HPDE6-E6E7 (cell line): ENCODE measurements around the gene C19orf81.
"Not testable (repeated sequence)": the region's sequence is repeated elsewhere in the genome, so short reads cannot be mapped to it uniquely, and the experiment has no call there.

ENCODE experiments used
- DNase-seq: peaks from one replicate; pipeline ENCODE4 v3.0.0; 2011; ENCODE audit warnings: missing footprints; ENCODE audit errors: extremely low spot score

Gene C19orf81

DNA sequence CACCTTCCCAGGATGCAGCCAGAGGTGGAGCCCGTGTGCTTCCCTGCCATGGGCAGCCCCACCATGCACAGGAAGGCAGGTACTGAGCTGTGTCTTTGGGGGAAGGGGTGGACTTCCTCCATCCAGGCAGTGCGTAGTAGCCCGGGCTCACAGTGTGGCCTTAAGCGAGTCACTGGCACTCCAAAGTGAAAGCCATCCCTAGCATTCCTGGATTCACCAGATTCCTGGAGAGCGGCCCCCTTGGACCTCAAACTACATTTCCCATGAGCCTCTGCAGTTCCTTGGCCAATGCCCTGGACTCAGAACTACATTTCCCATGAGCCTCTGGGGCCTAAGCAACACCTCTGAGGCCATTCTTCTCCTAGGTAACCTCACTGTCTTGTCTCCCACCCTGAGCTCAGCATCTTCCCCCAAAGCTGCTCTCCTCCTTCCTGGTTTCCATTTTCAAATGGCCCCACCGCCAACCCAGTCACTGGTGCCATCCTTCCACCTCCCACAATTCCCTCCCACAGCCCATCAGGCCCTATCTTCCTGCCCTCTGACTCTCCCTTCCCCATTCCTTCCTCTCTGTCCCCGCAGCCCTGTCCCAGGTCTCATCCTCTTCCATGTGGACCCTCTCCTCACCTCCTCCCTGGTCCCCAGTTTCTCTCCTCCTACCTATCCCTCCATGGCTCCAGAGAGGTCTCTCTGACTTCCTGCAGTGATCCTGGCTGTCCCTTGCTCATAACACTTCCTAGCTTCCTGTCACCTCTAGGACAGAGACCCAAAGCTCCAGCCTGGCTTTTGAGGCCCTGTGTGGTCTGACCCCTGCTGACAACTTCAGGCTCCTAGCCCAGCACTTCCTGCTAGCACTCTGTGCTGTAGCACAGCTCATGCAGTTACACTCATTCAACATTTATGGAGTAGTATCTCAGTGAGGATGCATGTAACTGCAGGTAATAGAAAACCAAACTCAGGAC is at the start of gene C19orf81:
C19orf81 (plus strand) TSS at position 13 of the 959 bp plus-strand sequence; CDS start at position 13, 0 bp downstream.
- no peak for DNase-seq

DNA sequence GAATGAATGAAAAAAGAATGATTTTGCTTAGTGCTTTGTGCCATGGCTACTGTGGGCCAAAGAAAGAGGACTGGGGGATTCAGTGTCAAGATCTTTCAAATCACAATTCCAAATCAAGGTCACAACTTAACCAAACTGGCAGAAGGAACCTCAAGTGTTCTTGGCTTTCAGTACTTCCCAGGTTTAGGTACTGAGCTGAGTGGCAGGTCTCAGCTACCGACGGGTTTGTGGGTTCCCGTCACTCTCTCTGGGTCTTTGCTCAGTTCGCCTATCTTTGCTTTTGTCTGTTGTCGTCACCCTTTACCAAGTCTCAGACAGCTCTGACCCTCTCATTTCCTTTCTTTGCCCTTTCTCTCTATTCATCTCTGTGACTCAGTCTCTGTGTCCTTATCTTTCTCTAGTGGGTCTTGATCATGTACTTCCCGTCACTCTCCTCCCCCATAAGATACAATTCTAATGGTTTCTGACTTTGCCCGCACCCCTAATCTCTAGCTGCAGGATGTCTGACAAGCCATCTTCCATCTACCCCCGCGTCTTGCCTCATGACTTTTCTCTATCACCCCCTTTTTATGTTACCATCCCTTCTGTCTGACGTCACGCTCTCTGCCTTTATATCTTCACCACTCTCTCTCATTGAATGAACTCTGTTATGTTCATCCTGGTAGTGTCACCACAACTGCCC is 47.7 kb upstream of the C19orf81 start:
- no peak for DNase-seq

DNA sequence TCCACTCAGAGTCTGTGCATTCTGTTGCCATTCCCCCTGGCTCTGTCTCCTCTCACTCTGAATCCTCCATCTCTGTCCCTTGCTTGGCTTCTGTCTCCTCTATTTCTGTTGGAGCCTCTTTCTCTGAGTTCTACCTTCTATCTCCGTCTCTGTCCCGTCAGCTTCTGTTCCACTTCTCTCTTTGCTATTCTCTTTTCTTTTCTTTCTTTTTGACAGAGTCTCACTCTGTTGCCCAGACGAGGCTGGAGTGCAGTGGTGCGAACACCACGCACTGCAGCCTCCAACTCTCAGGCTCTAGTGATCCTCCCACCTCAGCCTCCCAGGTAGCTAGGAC is 47.2 kb upstream of the C19orf81 start:
- no peak for DNase-seq

DNA sequence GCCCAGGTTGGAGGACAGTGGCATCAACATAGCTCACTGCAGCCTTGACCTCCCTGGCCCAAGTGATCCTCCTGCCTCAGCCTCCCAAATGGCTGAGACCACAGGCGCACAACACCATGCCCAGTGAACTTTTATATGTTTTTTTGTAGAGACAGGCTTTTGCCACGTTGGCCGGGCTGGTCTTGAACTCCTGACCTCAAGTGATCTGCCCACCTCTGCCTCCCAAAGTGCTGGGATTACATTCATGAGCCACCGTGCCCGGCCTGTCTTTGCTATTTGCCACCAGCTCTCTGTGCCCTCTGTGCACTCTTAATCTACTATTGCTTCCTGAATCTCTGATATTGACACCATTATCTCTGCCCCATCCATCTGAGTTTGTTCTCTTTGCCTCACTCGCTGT is 46.7 kb upstream of the C19orf81 start:
- DNase-seq, result no peak

DNA sequence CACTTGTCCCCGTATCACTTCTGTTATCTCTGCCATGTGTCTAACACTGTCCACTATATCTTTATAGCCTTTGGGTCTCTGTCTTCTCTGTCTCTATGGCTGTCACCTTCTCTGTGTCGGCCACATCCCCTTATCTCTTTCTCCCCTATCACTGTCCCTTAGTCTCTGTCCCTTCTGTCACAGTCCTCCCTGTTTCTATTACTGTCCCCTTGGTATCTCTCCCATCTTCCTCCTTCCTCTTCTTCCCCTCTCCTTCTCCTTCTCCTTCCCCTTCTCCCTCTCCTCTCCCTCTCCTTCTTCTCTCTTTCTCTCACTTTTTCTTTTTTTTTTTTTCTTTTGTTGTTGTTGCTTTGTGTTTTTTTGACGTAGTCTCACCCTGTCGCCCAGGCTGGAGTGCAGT is 46.3 kb upstream of the C19orf81 start:
- DNase-seq, result no peak

DNA sequence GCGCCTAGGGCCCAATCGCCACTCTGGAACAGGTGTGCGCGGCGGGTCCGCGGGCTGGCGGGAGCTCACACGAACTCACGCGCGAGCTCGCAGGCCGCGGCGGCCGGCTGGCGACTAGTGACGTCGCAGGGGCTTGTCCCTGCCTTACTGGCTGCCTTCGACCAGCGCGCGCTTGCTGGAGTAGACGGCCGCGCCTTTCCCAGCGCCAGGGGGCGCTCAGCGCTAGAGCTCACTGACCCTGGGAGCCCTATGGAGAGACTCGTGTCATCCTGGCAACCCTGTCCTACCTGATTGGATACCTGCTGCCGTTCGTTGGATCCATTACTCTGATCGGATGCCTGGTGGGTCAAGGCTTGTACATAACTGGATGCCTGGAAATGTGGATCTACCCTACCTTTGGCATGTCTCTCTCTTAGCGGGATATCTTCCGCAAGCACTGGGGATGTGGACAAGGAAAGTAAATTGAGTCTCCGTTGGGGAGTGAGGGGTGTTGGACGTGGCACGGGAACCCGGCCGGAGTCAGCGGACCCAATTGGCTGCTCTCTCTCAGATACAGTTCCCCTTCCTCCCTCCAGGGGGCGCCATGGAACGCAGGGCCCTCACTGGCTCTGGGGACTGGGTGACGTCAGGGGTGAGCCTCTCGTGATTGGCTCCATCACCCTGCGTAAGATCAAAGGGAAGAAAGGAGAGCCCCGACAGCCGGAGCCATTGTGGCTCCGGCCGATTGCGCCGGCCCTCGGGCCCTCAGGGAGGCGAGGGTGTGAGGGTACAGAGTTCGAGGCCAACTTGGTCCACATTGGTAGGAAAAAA is 44.8 kb upstream of the C19orf81 start:
- not testable (repeated sequence) for DNase-seq

DNA sequence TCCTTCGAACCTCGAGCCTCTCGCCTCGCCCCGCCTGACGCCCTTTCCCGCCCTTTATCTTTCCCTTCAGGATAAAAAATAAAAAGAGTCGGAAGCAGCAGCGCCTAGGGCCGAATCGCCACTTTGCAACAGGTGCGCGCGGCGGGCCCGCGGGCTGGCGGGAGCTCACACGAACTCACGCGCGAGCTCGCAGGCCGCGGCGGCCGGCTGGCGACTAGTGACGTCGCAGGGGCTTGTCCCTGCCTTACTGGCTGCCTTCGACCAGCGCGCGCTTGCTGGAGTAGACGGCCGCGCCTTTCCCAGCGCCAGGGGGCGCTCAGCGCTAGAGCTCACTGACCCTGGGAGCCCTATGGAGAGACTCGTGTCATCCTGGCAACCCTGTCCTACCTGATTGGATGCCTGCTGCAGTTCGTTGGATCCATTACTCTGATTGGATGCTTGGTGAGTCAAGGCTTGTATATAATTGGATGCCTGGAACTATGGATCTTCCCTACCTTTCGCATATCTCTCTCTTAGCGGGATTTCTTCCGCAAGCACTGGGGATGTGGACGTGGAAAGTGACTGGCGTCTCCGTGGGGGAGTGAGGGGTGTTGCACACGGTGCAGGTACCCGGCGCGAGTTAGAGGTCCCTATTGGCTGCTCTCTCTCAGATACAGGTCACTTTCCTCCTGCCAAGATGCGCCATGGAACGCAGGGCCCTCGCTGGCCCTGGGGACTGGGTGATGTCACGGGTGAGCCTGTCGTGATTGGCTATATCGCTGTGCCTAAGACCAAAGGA is 43.0 kb upstream of the C19orf81 start:
- DNase-seq, result not testable (repeated sequence)

DNA sequence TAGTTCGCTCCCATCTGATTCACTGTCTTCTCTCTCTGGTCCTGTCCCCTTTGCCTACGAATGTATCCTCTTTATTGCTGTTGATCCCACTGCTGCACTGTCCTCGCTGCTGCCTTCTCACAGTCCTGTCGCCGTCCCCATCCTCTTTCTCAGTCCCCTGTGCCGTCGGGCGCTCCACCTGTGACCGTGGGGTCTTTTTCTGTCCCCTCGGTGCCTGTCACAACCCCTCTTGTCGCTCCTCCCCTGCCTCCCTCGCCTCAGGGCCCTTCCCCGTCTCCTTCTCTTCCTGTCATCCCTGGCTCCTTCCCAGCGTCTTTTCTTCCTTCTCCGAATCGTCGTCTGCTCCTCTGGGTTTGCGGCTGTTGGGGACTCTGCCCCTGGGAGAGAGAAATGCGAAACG is 41.9 kb upstream of the C19orf81 start:
- no peak for DNase-seq

DNA sequence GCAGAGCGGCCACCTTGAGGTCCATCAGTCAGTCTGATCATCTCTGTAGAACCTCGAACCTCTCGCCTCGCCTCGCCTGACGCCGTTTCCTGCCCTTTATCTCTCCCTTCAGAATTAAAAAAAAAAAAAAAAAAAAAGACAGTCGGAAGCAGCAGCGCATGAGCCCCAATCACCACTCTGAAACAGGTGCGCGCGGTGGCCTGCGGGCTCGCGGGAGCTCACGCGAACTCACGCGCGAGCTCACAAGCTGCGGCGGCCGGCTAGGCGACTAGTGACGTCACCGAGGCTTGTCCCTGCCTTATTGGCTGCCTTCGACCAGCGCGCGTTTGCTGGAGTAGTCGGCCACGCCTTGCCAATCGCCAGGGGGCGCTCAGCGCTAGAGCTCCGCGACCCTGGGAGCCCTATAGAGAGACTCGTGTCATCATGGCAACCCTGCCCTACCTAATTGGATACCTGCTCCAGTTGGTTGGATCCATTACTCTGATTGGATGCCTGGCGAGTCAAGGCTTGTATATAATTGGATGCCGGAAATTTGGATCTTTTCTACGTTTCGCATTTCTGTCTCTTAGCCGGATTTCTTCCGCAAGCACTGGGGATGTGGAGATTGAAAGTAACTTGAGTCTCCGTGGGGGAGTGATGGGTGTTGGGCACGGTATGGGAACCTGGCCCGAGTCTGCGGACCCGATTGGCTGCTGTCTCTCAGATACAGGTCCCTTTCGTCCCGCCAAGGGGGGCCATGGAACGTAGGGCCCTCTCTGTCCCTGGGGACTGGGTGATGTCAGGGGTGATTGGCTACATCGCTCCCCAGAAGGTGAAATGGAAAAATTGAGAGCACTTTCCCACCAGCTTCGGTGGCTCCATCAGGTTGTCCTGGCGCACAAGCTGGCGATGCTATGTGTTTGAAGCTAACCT is 41.1 kb upstream of the C19orf81 start:
- no peak for DNase-seq

DNA sequence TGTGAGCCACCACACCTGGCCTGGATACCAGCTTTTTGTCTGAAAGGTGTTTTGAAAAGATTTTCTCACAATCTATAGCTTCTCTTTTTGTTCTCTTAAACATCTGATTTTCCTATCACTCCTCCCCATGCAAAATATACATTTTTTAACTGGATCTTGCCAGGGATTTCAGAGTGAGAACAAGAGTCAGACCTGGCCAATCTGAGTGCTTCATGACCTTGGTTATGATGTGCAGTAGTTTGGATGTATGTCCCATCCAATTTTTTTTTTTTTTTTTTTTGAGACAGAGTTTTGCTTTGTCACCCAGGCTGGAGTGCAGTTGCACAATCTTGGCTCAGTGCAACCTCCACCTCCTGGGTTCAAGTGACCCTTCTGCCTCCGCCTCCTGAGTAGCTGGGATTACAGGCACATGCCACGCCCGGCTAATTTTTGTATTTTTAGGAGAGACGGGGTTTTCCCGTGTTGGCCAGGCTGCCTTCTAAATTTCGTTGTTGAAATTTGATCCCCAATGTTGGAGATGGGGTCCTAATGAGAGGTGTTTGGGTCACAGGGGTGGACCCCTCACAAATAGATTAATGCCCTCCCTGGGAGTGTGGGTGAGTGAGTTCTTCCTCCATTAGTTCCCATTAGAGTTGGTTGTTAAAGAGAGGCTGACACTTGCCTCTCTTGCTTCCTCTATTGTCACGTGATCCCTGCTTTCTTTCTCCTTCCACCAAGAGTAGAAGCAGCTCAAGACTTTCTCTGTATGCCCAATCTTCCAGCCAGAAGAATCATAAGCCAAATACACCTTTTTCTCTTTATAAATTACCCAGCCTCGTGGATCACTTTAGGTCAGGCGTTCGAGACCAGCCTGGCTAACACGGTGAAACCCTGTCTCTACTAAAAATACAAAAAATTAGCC is 36.5 kb upstream of the C19orf81 start:
- DNase-seq, result not testable (repeated sequence)

DNA sequence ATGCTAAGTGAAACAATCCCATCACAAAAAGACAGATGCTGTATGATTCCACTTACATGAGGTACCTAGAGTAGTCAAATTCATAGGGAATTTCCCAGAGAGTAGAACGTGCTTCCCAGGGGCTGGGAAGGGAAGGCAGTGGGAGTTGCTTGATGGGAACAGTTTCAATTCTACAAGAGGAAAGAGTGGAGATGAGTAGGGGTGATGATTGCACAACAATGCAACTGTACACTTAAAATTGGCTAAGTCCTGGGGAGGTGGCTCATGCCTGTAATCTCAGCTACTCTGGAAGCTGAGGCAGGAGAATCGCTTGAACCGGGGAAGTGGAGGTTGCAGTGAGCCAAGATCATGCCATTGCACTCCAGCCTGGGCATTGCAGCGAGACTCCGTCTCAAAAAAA is 30.9 kb upstream of the C19orf81 start:
- DNase-seq, result not testable (repeated sequence)

DNA sequence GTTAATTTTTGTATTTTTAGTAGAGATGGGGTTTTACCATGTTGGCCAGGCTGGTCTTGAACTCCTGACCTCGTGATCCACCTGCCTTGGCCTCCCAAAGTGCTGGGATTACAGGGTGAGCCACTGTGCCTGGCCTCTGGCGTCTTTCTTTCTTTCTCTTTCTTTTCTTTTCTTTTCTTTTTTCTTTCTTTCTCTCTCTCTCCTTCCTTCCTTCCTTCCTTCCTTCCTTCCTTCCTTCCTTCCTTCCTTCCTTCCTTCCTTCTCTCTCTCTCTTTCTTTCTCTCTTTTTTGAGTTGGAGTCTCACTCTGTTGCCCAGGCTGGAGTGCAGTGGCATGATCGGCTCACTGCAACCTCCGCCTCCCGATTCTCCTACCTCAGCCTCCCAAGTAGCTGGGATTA is 30.1 kb upstream of the C19orf81 start:
- DNase-seq, result not testable (repeated sequence)

DNA sequence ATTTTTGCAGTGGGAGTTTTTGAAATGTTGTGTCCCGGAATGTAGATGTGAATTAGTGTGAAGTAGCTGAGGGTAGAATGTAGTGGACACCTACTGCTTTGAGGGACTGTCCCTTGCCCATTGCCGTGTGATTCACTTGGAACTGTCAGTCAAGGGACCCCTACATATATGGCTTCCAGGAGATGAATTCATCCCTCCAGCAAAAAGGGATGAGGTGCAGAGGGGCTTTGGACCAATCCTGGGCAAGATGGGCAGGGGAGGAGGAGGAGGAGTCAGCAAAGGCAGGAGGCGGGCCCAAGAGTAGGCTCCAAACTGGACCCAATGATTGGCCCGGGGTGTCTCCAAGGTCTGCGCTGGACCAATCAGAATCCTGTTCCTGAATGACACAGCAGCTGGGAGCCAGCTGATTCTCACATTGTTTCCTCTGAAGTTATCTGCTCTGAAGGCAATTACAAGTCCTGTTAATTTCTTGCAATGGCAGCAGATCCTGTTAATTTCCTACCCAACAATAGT is 28.8 kb upstream of the C19orf81 start:
- not testable (repeated sequence) for DNase-seq

DNA sequence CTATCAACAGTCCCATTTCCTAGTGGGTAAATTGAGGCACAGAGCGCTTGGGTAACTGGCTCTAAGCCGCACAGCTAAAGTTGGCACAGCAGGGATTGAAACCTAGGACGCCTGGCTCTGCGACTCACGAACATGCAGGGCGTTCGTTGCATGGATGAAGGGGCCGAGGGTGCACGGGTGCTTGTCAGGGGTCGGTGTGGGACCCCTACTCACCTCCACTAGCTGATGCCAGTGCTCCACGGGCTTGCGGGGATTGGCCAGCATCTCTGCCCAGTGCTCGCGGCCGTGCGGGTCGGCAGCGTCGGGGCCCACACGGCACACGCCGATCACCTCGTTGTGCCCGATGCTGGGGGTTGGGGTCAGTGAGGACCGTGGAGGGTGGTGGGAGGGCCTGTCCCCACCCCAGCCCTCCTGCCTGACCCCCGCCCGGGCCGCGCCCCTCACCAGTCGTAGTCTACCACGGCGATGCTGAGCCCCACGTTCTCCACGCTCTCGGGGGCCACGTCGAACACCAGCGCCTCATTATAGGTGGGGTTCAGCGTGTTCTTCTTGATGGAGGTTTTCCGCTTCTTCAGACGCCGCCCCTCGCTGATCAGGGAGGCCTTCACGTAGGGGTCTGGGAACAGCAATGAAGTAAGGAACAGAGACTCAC is 24.2 kb upstream of the C19orf81 start:
- DNase-seq, result no peak

DNA sequence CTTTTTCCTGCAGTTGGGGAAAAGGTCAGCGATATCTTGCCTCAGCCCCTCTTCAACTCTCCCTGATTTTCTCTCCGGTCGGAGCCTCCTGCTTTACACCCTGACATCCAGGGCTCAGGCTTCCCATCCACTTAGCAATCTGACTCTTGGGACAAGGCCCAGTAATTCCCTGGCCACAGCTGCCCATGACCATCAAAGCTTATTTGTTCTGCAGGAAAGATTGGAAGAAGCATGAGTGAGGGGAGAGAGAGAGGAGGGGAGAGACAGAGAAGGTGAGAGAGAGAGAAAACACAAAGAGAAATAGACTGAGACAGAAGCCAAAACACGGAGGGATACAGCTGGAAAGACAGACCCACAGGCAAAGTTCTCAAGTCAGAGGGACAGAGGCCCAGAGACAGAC is 23.2 kb upstream of the C19orf81 start:
- DNase-seq, result no peak

DNA sequence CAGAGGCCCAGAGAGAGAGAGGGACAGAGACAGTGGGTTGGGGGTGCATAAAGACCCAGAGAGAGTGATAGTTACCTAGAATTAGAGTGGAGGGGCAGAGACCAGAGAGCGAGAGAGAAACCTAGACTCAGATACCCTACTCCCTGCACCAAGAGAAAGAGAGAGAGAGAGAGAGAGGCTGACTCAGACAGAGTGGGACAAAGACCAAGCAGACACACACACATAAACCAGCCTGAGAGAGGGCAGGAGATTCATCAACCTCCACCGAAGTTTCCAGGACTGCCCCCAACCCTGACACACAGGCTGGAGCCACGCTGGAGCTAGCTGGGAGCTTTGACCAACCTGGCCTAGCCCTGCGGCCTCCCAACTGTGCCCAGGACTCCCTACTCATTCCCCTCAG is 22.4 kb upstream of the C19orf81 start:
- no peak for DNase-seq

DNA sequence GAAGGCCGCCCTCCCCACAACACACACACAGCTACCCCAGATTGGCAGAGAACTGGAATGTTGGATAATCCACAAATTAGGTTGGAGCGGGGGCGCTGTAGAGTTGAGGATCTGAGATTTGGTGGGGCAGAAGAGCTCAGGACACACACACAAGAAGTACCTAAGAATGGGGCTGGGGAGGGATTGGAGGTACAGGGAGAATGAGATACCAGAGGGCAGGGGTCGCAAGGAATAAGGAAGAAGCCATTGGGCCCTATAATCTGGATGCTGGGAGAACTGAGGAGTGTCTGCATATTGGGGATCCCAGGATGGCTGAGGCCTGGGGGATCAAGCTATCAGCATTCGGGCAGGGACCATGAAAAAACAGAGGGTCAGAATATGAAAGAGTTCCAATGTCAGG is 21.1 kb upstream of the C19orf81 start:
- no peak for DNase-seq

DNA sequence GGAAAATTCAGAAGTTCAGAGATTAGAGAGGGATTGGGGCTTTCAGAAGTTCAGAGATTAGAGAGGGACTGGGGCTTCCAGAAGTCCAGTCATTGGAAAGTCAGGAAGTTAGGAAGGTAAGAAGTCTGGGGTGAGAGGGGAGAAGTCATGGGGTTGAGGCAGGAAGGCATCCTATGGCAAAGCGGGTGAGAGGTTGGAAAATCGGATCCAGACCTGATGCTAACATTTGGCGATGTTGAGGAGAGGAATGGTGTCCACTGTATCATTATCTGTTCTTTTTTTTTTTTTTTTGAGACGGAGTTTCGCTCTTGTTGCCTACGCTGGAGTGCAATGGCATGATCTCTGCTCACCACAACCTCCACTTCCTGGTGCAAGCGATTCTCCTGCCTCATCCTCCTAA is 20.7 kb upstream of the C19orf81 start:
- DNase-seq, result no peak

DNA sequence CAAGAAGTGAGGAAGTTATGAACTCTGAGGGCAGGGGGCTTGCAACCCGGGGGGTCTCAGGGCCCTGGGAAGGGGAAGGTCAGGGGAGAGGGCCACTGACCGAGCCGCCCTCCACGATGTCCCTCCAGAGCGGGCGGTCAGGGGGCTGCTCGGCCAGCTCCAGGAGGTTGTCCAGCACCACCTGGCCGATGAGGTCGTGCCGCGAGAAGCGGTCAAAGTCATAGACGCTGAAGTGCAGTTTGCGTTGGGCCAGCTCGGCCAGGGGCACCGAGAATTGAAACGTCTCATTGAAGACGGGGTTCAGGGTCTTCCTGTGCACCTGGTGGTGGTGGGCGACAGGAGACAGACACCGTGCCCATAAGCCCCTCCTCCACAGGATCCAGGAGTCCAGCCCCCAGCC is 20.1 kb upstream of the C19orf81 start:
- DNase-seq, result no peak
